ENCODE measurements around the gene KIFBP. TPM values are rescaled to one million over a fixed set of nuclear protein-coding genes. Genes with fewer than 3 reads are reported as not detected.

Gene KIFBP
- total and polyA plus RNA-seq, 2 of the 13 experiments (the other 11 are each of a cell fraction or from before 2014, with no cell fraction given) = 13.0 to 21.9 TPM

GRCh38 chr10:69061305-69062161, 72.9 kb downstream of the KIFBP start:
- peak overlapping the region; percentile 31 to 64 (median 55) for H3K4me3 ChIP-seq (replicated peaks in 1 of 3; ENCODE audit: insufficient read depth in 1 of 3, low read depth in 2 of 3, low read length in 3 of 3)
- TF ChIP-seq YEATS4 (CRISPR knock-in tag; IDR thresholded peaks at IDR 0.05; ENCODE audit: borderline replicate concordance) (0 out of 2 replicates have a peak, but pooled peaks have one; percentile 6), MXD4 (CRISPR knock-in tag; IDR thresholded peaks at IDR 0.05) (no peak; the same call in 1 of the 2 replicates), FOXA3 (CRISPR knock-in tag; IDR thresholded peaks at IDR 0.05) (peak; percentile 60; the same call in 1 of the 2 replicates), RFX1 (IDR thresholded peaks at IDR 0.05) (no peak), ZNF382 (CRISPR knock-in tag; IDR thresholded peaks at IDR 0.05; ENCODE audit: borderline replicate concordance) (no peak), ZNF670 (CRISPR knock-in tag; IDR thresholded peaks at IDR 0.05; ENCODE audit: borderline replicate concordance) (no peak), KAT8 (CRISPR knock-in tag; IDR thresholded peaks at IDR 0.05) (0 out of 2 replicates have a peak, but pooled peaks have one; percentile 40), ZNF292 (CRISPR knock-in tag; IDR thresholded peaks at IDR 0.05; ENCODE audit: borderline replicate concordance, low read depth) (peak; percentile 60; the same call in 1 of the 2 replicates), JUND (CRISPR knock-in tag; IDR thresholded peaks at IDR 0.05) (no peak), LBX2 (CRISPR knock-in tag; IDR thresholded peaks at IDR 0.05; ENCODE audit: borderline replicate concordance) (no peak), ZNF460 (CRISPR knock-in tag; IDR thresholded peaks at IDR 0.05; ENCODE audit: borderline replicate concordance) (no peak), NKX3-1 (CRISPR knock-in tag; IDR thresholded peaks at IDR 0.05) (no peak), ZNF530 (CRISPR knock-in tag; IDR thresholded peaks at IDR 0.05; ENCODE audit: low read depth) (no peak), MED8 (CRISPR knock-in tag; IDR thresholded peaks at IDR 0.05; ENCODE audit: insufficient replicate concordance) (no peak), ATF4 (CRISPR knock-in tag; IDR thresholded peaks at IDR 0.05) (no peak), ZNF784 (CRISPR knock-in tag; IDR thresholded peaks at IDR 0.05; ENCODE audit: borderline replicate concordance) (no peak), NFKBIZ (CRISPR knock-in tag; IDR thresholded peaks at IDR 0.05) (no peak), ZNF275 (CRISPR knock-in tag; IDR thresholded peaks at IDR 0.05; ENCODE audit: borderline replicate concordance) (peak; percentile 51; the same call in 1 of the 2 replicates), ARID2 (CRISPR knock-in tag; IDR thresholded peaks at IDR 0.05; ENCODE audit: borderline replicate concordance) (no peak), CREB1 (IDR thresholded peaks at IDR 0.05) (no peak), CREB1 (CRISPR knock-in tag; IDR thresholded peaks at IDR 0.05) (no peak)

More at GRCh38 chr10:69061305-69062161, 72.9 kb downstream of the KIFBP start:
- BruUV-seq (replicated peaks) = no TSS peak
- intact Hi-C loops (cut with micrococcal nuclease; ENCODE audit: unreplicated experiment) (no loop called here), in situ Hi-C loops (cut with HindIII; ENCODE audit: extremely low pct_ligation_motif_present, low pct_unique_long_range_greater_than_20kb) (no loop called here)
- WGBS (ENCODE audit: low lambda C conversion rate) = 1% methylated on average over 14 of the region's 20 CpGs
- Histone ChIP-seq H3K4me1 (ENCODE audit: insufficient read depth, low read length) (peaks cover 36% of the 10 kb centered on the region), H3K27me3 (ENCODE audit: control insufficient read depth in 1 of 2, insufficient read depth in 2 of 2, low read length in 2 of 2) (peaks cover 0 to 22% of the 10 kb centered on the region in 2 experiments; a peak in 2 of 5 replicates), H3K9ac (ENCODE audit: insufficient read depth, low read depth, low read length) (peak overlapping the region; percentile 49), H3K27ac (ENCODE audit: extremely low read length, insufficient read depth, low read length) (no peak overlapping the region), H3K79me2 (ENCODE audit: insufficient read depth, low read length) (no peaks in the 10 kb centered on the region), H4K20me1 (ENCODE audit: insufficient read depth, low read length) (no peaks in the 10 kb centered on the region), H3K36me3 (replicated peaks in 1 of 2; ENCODE audit: control insufficient read depth in 1 of 2, insufficient read depth in 2 of 2, low read length in 2 of 2) (no peaks in the 10 kb centered on the region), H3K9me3 (ENCODE audit: low read length) (no peaks in the 10 kb centered on the region), H2AFZ (ENCODE audit: low read length) (peak overlapping the region; percentile 75), H3K4me2 (ENCODE audit: low read depth, low read length) (peak overlapping the region; percentile 88)
- ChIA-PET CTCF (ENCODE audit: low intra/inter-chr PET ratio, low total read pairs) (no interaction called here), POLR2A (no interaction called here)
- DNase-seq (ENCODE audit: low spot score) = peak; percentile 47
- peak; percentile 79 for FAIRE-seq
- peak; percentile 75 for ATAC-seq
